ENCODE results near the gene ANKRD18B. TPM values are rescaled to one million over a fixed set of nuclear protein-coding genes. Genes with fewer than 3 reads are reported as not detected.
"Not testable (repeated sequence)": the region's sequence is repeated elsewhere in the genome, so short reads cannot be mapped to it uniquely, and the experiment has no call there.

Gene ANKRD18B
- 1 to 10 TPM in 1 of 3 donors, under 1 TPM in 1, not detected in 1; 0.49 to 1.7 TPM for total RNA-seq
- long read RNA-seq, donor 1 = 0 reads
- long read RNA-seq, donor 2 = 0 reads

DNA sequence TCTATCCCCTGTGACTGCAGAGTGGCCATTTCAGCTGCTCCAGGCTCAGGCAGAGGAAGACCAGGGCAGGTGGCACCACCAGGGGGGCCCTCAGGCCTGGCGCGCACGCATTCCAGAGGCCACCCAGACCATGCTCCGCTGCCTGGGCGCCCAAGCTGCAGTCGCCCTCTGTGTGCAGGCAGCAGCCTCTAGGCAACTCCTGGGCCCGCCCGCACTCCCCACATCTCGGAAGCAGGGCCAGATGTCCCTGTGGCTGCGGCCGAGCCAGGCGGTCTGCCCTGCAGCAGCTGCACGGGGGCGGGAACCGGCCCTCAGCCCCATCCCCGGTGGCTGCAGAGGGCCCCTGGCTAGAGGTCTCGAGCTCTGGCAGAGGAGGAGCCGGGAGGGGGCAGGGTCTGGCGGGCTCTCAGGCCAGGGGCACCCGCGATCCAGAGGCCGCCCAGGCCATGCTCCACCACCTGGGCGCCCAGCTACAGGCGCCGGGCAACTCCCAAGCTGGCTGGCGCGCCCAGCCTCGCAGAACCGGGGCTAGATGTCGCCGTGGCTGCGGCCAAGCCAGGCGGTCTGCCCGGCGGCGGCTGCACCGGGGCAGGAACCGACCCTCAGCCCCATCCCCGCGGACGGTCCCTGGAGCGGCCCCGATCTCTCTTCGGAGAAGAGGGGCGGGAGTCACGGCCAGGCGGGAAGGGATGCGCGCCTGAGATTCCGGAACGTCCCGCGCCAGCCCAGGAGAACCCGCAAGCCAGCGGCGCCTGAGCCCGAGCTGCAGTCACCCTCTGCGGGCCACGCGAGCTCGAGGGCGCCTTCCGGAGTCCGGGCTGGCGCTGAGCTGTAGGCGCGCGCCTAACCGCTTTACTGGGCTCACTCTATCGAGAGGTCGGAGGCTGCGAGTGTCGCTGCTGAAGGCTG is at the start of gene ANKRD18B:
Gene ANKRD18B, plus strand, starts transcription at position 855 of the 909 bp plus-strand sequence. CDS start 239 bp downstream, outside the sequence.
- peak; percentile 4 to 50 (median 48) for DNase-seq
- H3K4me1 ChIP-seq (ENCODE audit: low read depth); H3K4me3 ChIP-seq; intact Hi-C loops (cut with DNase I, micrococcal nuclease); H3K36me3 ChIP-seq (ENCODE audit: low read depth); H3K9me3 ChIP-seq: not testable (repeated sequence)
- ATAC-seq = peak; percentile 79

DNA sequence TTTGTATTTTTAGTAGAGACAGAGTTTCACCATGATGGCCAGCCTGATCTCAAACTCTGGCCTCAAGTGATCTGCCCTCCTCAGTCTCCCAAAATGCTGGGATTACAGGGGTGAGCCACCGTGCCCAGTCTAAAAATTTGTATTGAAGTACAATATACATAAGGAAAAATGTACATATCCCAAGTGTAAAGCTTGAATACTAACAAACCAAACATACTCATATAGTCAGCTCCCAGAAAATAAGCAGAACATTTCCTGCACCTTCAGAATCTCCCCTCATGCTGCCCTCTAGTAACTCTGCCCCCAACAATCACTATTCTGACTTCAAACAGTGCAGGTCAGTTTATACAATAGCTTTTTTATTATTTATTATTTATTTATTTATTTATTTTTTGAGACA is 48.7 kb upstream of the ANKRD18B start:
- Histone ChIP-seq H3K4me1 (ENCODE audit: low read depth) (peaks cover 9% of the 10 kb centered on the region), H3K9me3 (no peaks in the 10 kb centered on the region), H3K4me3 (no peak overlapping the region), H3K36me3 (ENCODE audit: low read depth) (no peaks in the 10 kb centered on the region)
- TF ChIP-seq, protein P1, sequence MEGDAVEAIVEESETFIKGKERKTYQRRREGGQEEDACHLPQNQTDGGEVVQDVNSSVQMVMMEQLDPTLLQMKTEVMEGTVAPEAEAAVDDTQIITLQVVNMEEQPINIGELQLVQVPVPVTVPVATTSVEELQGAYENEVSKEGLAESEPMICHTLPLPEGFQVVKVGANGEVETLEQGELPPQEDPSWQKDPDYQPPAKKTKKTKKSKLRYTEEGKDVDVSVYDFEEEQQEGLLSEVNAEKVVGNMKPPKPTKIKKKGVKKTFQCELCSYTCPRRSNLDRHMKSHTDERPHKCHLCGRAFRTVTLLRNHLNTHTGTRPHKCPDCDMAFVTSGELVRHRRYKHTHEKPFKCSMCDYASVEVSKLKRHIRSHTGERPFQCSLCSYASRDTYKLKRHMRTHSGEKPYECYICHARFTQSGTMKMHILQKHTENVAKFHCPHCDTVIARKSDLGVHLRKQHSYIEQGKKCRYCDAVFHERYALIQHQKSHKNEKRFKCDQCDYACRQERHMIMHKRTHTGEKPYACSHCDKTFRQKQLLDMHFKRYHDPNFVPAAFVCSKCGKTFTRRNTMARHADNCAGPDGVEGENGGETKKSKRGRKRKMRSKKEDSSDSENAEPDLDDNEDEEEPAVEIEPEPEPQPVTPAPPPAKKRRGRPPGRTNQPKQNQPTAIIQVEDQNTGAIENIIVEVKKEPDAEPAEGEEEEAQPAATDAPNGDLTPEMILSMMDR (IDR thresholded peaks at IDR 0.05) = no peak
- ATAC-seq (no peak), DNase-seq (no peak)
- intact Hi-C loops (cut with DNase I, micrococcal nuclease) = no loop called here

DNA sequence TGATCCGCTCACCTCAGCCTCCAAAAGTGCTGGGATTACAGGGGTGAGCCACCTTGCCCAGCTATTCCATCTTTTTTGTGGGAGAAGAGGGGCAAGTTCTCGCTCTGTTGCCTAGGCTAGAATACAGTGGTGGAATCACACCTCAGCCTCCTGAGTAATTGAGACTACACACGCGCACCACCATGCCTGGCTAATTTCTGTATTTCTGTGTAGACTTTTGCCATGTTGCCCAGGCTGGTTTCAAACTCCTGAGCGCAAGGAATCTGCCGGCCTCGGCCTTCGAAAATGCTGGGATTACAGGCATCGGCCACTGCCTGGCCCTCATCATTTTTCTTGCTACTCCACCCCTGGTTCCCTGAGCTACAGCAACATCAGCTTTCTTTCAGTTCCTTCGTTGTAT is 47.5 kb upstream of the ANKRD18B start:
- ATAC-seq = no peak
- DNase-seq = no peak
- intact Hi-C loops (cut with DNase I, micrococcal nuclease) = no loop called here

DNA sequence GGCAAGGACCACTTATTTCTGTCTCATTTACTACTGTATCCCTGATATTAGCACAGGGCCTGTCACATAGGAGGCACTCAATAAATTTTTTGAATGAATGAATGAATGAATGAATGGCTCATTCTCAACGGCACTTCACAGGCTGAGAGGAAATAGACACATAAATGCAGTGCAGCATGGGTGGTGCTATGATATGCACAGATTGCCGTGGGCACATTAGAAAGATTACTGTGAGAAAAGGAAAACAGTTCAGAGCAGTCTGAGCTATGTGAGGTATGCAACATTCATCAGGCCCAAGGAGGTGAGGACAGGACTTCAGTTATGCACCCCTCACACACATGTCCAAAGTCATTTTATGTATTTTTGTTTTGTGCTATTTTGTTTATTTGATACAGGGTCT is 43.9 kb upstream of the ANKRD18B start:
- intact Hi-C loops (cut with DNase I, micrococcal nuclease) = no loop called here
- Histone ChIP-seq H3K9me3 (no peaks in the 10 kb centered on the region), H3K4me1 (ENCODE audit: low read depth) (no peaks in the 10 kb centered on the region), H3K4me3 (no peak overlapping the region), H3K36me3 (ENCODE audit: low read depth) (no peaks in the 10 kb centered on the region)
- ATAC-seq (no peak), DNase-seq (no peak)
- TF ChIP-seq, protein P1 (IDR thresholded peaks at IDR 0.05) = no peak

More for the DNA sequence above, 47.5 kb upstream of the ANKRD18B start:
- Histone ChIP-seq H3K4me3 (no peak overlapping the region), H3K9me3 (no peaks in the 10 kb centered on the region), H3K4me1 (ENCODE audit: low read depth) (peaks cover 9% of the 10 kb centered on the region), H3K36me3 (ENCODE audit: low read depth) (no peaks in the 10 kb centered on the region)
- TF ChIP-seq, protein P1 (IDR thresholded peaks at IDR 0.05) = no peak

DNA sequence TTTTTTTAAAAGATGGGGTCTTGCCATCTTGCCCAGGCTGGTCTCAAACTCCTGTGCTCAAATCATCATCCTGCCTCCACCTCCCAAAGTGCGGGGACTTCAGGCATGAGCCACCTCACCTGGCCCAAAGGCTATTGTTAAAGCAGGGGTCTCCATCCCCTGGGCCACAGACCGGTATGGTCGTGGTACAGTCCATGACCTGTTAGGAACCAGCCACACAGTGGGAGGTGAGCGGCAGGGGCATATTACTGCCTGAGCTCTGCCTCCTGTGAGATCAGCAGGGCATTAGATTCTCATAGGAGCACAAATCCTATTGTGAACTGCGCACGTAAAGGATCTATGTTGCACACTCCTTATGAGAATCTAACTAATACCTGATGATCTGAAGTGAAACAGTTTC is 43.1 kb upstream of the ANKRD18B start:
- H3K36me3 ChIP-seq (ENCODE audit: low read depth) = no peaks in the 10 kb centered on the region
- ATAC-seq (no peak), DNase-seq (no peak)
- TF ChIP-seq, protein P1 (IDR thresholded peaks at IDR 0.05) = no peak
- no peak overlapping the region for H3K4me3 ChIP-seq
- intact Hi-C loops (cut with DNase I, micrococcal nuclease) = no loop called here
- no peaks in the 10 kb centered on the region for H3K9me3 ChIP-seq
- H3K4me1 ChIP-seq (ENCODE audit: low read depth) = no peaks in the 10 kb centered on the region

DNA sequence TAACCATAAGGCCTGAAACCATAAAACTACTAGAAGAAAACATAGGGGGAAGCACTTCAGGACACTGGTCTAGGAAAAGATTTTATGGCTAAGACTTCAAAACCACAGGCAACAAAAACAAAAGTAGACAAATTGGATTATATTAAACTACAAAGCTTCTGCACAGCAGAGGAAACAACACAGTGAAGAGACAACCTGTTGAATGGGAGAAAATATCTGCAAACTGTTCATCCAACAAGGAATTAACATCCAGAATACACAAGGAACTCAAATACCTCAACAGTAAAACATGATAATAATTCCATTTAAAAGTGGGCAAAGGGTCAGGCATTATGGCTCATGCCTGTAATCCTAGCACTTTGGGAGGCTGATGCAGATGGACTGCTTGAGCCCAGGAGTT is 38.7 kb upstream of the ANKRD18B start:
- DNase-seq; H3K9me3 ChIP-seq; H3K4me1 ChIP-seq (ENCODE audit: low read depth); intact Hi-C loops (cut with DNase I, micrococcal nuclease); H3K36me3 ChIP-seq (ENCODE audit: low read depth); ATAC-seq; H3K4me3 ChIP-seq: not testable (repeated sequence)
